Common myeloid progenitor, CD34-positive (primary cell): Measurements from ENCODE around the gene RAD51B.

Source experiments
- CTCF ChIA-PET: fragments of 350-600 bp; sonication (Branson Sonifier 250); formaldehyde crosslinking; loops from one replicate; lab custom pipeline; 2021; ENCODE audit warnings: antibody characterized with exemption; lab: Charles Lee
- POLR2A ChIA-PET: fragments of 350-600 bp; sonication (Branson Sonifier 250); formaldehyde crosslinking; loops from one replicate; lab custom pipeline; 2021; ENCODE audit warnings: antibody characterized with exemption; lab: Charles Lee
- DNase-seq, 3 donors: peaks; one replicate each; pipeline versions ENCODE4 v3.0.0 to v3.0.0-alpha.2; 2013
- H3K27ac ChIP-seq, 2 experiments: 1 replicate in 1 of 2; 2 replicates in 1 of 2; pipeline ENCODE4 v1.7.0; 2013; ENCODE audit warnings: inconsistent platforms in 2 of 2, low read length in 2 of 2, mild to moderate bottlenecking in 2 of 2, low read depth in 1 of 2, moderate library complexity in 1 of 2; ENCODE audit not compliant: severe bottlenecking in 2 of 2, insufficient read depth in 1 of 2, poor library complexity in 1 of 2
- H3K27me3 ChIP-seq, 5 experiments: replicated peaks in 2 of 5; 1 replicate in 3 of 5; 2 replicates in 2 of 5; pipeline versions ENCODE4 v1.6.1 to v1.7.0; 2013; ENCODE audit warnings: low read length in 4 of 5, mild to moderate bottlenecking in 2 of 5, moderate library complexity in 2 of 5, inconsistent platforms in 1 of 5; ENCODE audit not compliant: insufficient read depth in 5 of 5, control insufficient read depth in 4 of 5
- H3K36me3 ChIP-seq, 4 experiments: 1 replicate in 2 of 4; 2 replicates in 2 of 4; pipeline versions ENCODE4 v1.6.1 to v1.7.0; 2013; ENCODE audit warnings: low read length in 3 of 4, control low read depth in 1 of 4, mild to moderate bottlenecking in 1 of 4; ENCODE audit not compliant: control insufficient read depth in 4 of 4, insufficient read depth in 4 of 4
- H3K4me1 ChIP-seq, 4 experiments: 1 replicate in 3 of 4; 2 replicates in 1 of 4; pipeline versions ENCODE4 v1.6.1 to v1.7.1; 2013; ENCODE audit warnings: low read length in 3 of 4, mild to moderate bottlenecking in 3 of 4, control low read depth in 1 of 4, inconsistent platforms in 1 of 4, moderate library complexity in 1 of 4; ENCODE audit not compliant: control insufficient read depth in 4 of 4, insufficient read depth in 4 of 4; ENCODE audit errors: control extremely low read depth in 1 of 4
- H3K4me3 ChIP-seq, 7 experiments: 1 replicate in 4 of 7; 2 replicates in 3 of 7; pipeline versions ENCODE4 v1.5.1 to v1.7.0; 2013; ENCODE audit warnings: mild to moderate bottlenecking in 7 of 7, low read length in 6 of 7, moderate library complexity in 6 of 7, inconsistent platforms in 2 of 7, low read depth in 2 of 7, control low read depth in 1 of 7; ENCODE audit not compliant: insufficient read depth in 4 of 7, control insufficient read depth in 1 of 7; ENCODE audit errors: extremely low read depth in 1 of 7
- H3K9me3 ChIP-seq, 5 experiments: 1 replicate in 4 of 5; 2 replicates in 1 of 5; pipeline versions ENCODE4 v1.6.1 to v1.7.1; 2013; ENCODE audit warnings: low read length in 4 of 5, mild to moderate bottlenecking in 2 of 5, inconsistent platforms in 1 of 5, low read depth in 1 of 5, moderate library complexity in 1 of 5; ENCODE audit not compliant: control insufficient read depth in 4 of 5, insufficient read depth in 2 of 5; ENCODE audit errors: control extremely low read depth in 1 of 5
- WGBS: methylation state at CpG from one replicate; pipeline ENCODE4 v1.1.5; 2013; ENCODE audit not compliant: insufficient coverage; 5-methylcytosine and 5-hydroxymethylcytosine counted together

The RAD51B gene

DNA sequence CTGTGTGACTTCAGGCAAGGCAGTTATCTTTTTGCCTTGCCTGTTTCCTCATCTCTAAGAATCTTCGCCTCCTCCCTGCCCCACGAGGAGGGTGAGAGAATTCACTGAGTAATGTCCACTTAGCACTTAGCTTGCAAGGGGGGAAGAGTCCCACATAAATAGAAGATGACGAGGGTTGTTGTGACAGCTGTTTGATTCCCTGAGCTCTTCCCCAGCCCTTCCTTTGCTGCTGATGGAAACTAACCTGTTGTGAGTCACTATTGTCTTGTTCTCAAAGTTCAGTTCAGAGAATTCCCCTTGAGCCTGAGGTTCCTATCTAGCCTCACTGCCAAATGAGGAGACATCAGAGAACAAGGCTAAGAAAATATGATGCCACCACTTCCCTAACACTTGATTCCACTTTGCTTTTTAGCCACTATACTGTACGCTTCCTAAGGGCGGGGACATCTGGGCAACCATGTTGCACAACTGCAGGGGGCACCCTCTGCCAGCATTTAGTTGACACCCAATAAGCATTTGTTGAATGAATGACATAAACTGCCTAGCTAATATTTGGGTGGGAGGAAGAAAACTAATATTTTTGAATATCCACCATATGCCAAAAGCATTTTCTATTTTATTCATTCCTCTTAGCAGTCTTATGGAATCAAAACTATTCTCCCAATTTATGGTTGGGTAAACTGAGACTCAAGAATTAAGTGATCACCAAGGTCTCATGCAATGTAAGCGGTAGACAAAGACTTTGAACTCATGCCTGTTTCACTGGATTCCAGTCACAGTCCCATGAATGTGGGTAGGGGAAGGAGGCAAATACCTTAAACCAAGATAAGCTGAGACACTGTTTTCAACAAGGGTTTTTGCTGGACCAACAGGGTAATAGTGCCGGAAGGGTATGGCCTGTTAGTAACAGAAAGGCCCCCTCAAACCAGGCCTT, 895.7 kb downstream of the RAD51B start:
- Histone ChIP-seq H3K27me3 (no peaks in the 10 kb centered on the region), H3K9me3 (peaks cover 0 to 2% (median 0%) of the 10 kb centered on the region in 5 experiments), H3K27ac (no peak overlapping the region), H3K36me3 (no peaks in the 10 kb centered on the region), H3K4me3 (no peak overlapping the region), H3K4me1 (peaks cover 0 to 6% (median 0%) of the 10 kb centered on the region in 4 experiments)
- 92% methylated on average over 7 of the region's 7 CpGs for WGBS
- ChIA-PET CTCF (interaction anchor here (1.3 to 1.6 kb wide), 2 partner anchors 59 to 101 kb away, joined by 3 to 5 read pairs; no protein-coding TSS in a partner anchor), POLR2A (no interaction called here)
- DNase-seq: no peak

- H3K9me3 ChIP-seq: peaks cover 0 to 5% (median 0%) of the 10 kb centered on the region in 5 experiments
- H3K4me3 ChIP-seq: no peak overlapping the region
- ChIA-PET CTCF (interaction anchor here (0.8 to 1.0 kb wide), 2 partner anchors 11 to 13 kb away, joined by 3 read pairs; no protein-coding TSS in a partner anchor), POLR2A (interaction anchor here (0.7 kb wide), 1 partner anchor 44 kb away, joined by 3 read pairs; no protein-coding TSS in a partner anchor)
- 100% methylated on average over 2 of the region's 4 CpGs for WGBS
- no peak for DNase-seq
- H3K4me1 ChIP-seq: peaks cover 0 to 6% (median 0%) of the 10 kb centered on the region in 4 experiments
- no peak overlapping the region for H3K27ac ChIP-seq
- H3K36me3 ChIP-seq: no peaks in the 10 kb centered on the region
- no peaks in the 10 kb centered on the region for H3K27me3 ChIP-seq
Observed at GRCh38 chr14:68716698-68717097, 897.1 kb downstream of the RAD51B start.

DNA sequence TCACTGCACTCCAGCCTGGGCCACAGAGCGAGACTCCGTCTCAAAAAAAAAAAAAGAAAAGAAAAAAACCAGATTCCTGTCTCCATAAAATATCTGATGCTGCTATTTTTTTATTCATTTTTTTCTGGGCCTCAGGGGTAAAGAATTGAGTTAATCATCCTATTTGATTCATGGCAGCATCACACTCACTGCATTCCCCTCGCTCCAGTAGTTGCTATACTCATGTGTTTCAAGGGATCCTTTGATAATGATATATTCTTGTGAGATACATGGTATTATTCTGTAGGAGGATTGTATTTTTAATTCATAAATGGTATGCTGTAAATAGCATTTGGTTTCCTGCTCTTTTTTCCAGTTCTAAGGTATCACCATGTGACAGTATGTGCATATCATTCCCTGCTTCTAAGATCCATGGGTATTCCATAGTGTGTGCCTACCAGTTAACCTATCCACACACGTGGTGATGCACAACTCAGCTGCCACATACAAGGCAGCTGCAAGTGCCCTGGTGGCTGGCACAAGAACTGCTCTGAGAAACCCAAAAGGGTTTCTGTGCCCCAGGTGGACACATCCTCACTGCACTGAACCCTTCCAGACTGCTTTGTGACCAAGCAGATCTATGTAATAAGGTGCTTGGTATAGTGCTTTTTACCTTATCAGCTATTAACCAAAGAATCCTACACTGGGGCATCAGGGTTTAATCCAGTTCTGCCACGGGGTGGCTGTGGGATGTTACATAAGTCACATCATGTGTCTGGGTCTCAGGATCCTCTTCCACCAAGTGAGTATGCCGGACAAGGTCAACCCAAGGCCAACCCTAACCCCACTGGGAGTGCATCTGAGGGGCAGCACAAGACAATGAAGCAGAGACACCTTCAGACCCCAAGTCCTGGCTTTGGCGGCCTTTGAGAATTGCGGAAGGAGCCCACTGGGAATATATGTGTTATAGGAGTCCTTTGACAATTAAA, 898.7 kb downstream of the RAD51B start:
- Histone ChIP-seq H3K27me3 (no peaks in the 10 kb centered on the region), H3K27ac (no peak overlapping the region), H3K4me1 (peaks cover 0 to 6% (median 0%) of the 10 kb centered on the region in 4 experiments), H3K4me3 (no peak overlapping the region), H3K9me3 (peaks cover 0 to 5% (median 0%) of the 10 kb centered on the region in 5 experiments), H3K36me3 (no peaks in the 10 kb centered on the region)
- ChIA-PET POLR2A (interaction anchor here (1.1 kb wide), 1 partner anchor 14 kb away, joined by 3 read pairs; no protein-coding TSS in a partner anchor), CTCF (interaction anchor here (0.9 to 1.2 kb wide), 3 partner anchors 9 to 523 kb away, joined by 3 to 4 read pairs (median 3); no protein-coding TSS in a partner anchor)
- WGBS: 97% methylated on average over 3 of the region's 8 CpGs
- peak in 1 of 3 donors; percentile 23 for DNase-seq

DNA sequence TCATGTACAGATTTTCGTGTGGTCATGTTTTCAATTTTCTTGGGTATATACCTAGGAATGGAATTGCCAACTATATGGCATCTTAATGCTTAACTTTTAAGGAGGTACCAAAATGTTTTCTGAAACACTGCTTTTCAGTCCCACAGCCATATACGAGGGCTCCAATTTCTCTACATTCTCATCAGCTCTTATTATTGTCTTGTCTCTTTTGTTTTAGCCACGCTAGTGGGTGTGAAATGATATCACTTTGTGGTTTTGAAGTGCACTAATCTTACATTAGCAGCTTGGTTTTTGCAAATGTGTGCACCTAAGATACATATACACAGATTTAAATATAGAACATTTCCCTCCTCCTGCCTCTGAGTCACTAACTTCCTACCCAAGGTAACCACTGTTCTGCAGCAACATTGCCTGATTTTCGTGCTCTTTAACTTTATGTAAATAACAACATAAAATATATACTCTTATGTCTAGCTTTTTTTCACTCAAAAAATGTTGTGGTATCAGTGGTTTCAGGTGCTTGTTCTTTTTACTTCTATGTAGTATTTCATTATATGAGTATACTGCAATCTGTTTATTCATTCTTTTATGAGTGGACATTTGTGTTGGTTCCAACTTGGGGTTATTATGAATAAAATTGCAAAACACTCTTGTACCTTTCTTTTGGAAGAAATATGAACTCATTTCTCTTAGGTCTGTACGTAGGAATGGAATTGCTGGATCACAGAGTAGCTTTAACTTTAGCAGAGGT, 900.2 kb downstream of the RAD51B start:
- DNase-seq: peak; percentile 79 to 94 (median 90)
- Histone ChIP-seq H3K36me3 (no peaks in the 10 kb centered on the region), H3K4me1 (peaks cover 0 to 6% (median 0%) of the 10 kb centered on the region in 4 experiments), H3K4me3 (no peak overlapping the region), H3K27me3 (no peaks in the 10 kb centered on the region), H3K9me3 (peaks cover 0 to 5% (median 0%) of the 10 kb centered on the region in 5 experiments), H3K27ac (no peak overlapping the region)
- ChIA-PET CTCF (interaction anchor here (0.7 to 3.6 kb wide), 5 partner anchors 10 to 63 kb away, joined by 3 to 21 read pairs (median 4); no protein-coding TSS in a partner anchor), POLR2A (interaction anchor here (1.1 kb wide), 1 partner anchor 12 kb away, joined by 3 read pairs; no protein-coding TSS in a partner anchor)
- WGBS: 100% methylated on average over 1 of the region's 5 CpGs

DNA sequence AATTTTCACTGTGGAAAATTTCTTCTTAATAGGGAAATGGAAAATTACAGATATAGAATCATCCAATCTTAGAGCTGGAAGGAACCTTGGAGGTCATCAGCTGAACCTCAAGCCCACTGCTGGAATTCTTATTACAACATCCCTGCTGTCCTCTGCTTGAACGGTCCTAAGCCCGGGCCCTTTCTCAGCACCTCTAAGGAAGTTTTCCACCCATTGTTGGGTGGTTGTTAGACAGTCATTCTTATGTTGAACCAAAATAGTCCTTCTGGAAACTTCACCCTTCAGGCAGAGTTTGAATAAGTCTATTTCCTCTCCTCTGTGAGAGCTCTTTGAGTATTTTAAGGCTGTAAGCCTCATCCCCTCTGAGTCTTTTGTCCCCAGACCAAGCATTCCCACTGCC, 902.6 kb downstream of the RAD51B start:
- POLR2A ChIA-PET: no interaction called here
- CTCF ChIA-PET: interaction anchor here (3.6 kb wide), 1 partner anchor 9 kb away, joined by 21 read pairs; no protein-coding TSS in a partner anchor
- H3K4me3 ChIP-seq: no peak overlapping the region
- DNase-seq: no peak
- WGBS: 100% methylated on average over 1 of the region's 2 CpGs
- H3K4me1 ChIP-seq: peaks cover 0 to 4% (median 0%) of the 10 kb centered on the region in 4 experiments
- no peak overlapping the region for H3K27ac ChIP-seq
- no peaks in the 10 kb centered on the region for H3K36me3 ChIP-seq
- peaks cover 0 to 5% (median 0%) of the 10 kb centered on the region in 5 experiments for H3K9me3 ChIP-seq
- H3K27me3 ChIP-seq: no peaks in the 10 kb centered on the region
